ENCODE measurements around the gene SCMH1. TPM values are rescaled to one million over a fixed set of nuclear protein-coding genes. Genes with fewer than 3 reads are reported as not detected.

Gene SCMH1
- total RNA-seq, 1 experiment from 2014 or later = 16.5 TPM

DNA sequence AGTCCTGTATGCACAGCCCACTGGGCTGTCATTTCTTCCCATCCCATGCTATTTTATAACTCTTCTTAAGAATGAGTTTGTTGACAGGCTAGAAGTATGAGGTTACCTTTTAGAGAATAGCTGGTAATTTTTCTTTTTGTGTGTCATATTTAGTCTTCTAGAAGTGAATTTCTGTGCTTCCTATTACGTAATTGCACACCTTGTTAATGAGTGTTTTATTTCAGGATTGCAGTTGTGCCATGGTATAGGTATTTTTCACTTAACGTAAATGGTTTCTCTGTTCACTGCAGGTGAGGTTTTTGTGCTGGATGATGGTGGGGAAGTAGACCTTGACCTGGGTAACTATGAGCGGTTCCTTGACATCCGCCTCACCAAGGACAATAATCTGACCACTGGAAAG lies 257.6 kb downstream of the SCMH1 start:
- Histone ChIP-seq H2BK12ac (ENCODE audit: insufficient read length, low read depth, low read length) (no peak overlapping the region), H2BK5ac (ENCODE audit: insufficient read length, low read length) (no peak overlapping the region), H3K14ac (ENCODE audit: insufficient read depth, low read length) (no peak overlapping the region), H3K4me2 (ENCODE audit: insufficient read depth, insufficient read length, low read length) (no peak overlapping the region), H3K4ac (ENCODE audit: low read depth, low read length) (no peak overlapping the region), H2BK120ac (ENCODE audit: low read depth, low read length, poor library complexity, severe bottlenecking) (no peak overlapping the region), H2BK15ac (ENCODE audit: low read depth, low read length) (no peak overlapping the region), H3K4me1 (ENCODE audit: insufficient read depth, low read length) (peaks cover 6% of the 10 kb centered on the region), H4K5ac (ENCODE audit: insufficient read length, low read depth, low read length) (no peak overlapping the region), H3K56ac (ENCODE audit: insufficient read length, low read depth, low read length) (no peak overlapping the region), H3K18ac (ENCODE audit: insufficient read length, low read depth, low read length) (no peak overlapping the region), H3K27me3 (ENCODE audit: insufficient read depth, low read length) (no peaks in the 10 kb centered on the region), H3K23me2 (ENCODE audit: insufficient read length, low read depth, low read length, poor library complexity, severe bottlenecking) (peaks cover 7% of the 10 kb centered on the region), H2AK5ac (ENCODE audit: insufficient read length, low read length) (no peak overlapping the region), H3K27ac (ENCODE audit: insufficient read length, low read depth, low read length) (no peak overlapping the region), H3K79me2 (ENCODE audit: insufficient read depth, low read length) (peaks cover 20% of the 10 kb centered on the region; the same call in 1 of the 2 replicates), H4K8ac (replicated peaks; ENCODE audit: insufficient read length, low read depth, low read length) (no peak overlapping the region), H3K9ac (ENCODE audit: extremely low read depth, insufficient read length, low read length) (no peak overlapping the region), H3K9me3 (ENCODE audit: control insufficient read depth, low read depth, low read length) (no peaks in the 10 kb centered on the region), H2BK20ac (ENCODE audit: low read depth, low read length, poor library complexity, severe bottlenecking) (no peak overlapping the region), H4K20me1 (ENCODE audit: control insufficient read depth, insufficient read depth, insufficient read length) (no peaks in the 10 kb centered on the region), H3K23ac (ENCODE audit: insufficient read length, low read depth, low read length) (no peak overlapping the region), H3T11ph (ENCODE audit: low read length) (no peak overlapping the region), H2AFZ (ENCODE audit: low read length) (no peak overlapping the region), H3K79me1 (ENCODE audit: insufficient read depth, low read depth, low read length, poor library complexity, severe bottlenecking) (no peaks in the 10 kb centered on the region), H4K91ac (ENCODE audit: insufficient read length, low read depth, low read length) (no peak overlapping the region)
- Mint-ChIP-seq H3K27ac (no peak overlapping the region), H3K4me1 (peaks cover 16 to 19% of the 10 kb centered on the region in 2 experiments), H3K9me3 (no peaks in the 10 kb centered on the region), H3K4me3 (no peak overlapping the region), H3K36me3 (ENCODE audit: insufficient read depth in 1 of 3, low read depth in 3 of 3) (peaks cover 47 to 70% (median 65%) of the 10 kb centered on the region in 3 experiments; a peak in 6 of 7 replicates), H3K27me3 (ENCODE audit: low read depth) (no peaks in the 10 kb centered on the region)
- no peak for DNase-seq
- TF ChIP-seq, protein P1, sequence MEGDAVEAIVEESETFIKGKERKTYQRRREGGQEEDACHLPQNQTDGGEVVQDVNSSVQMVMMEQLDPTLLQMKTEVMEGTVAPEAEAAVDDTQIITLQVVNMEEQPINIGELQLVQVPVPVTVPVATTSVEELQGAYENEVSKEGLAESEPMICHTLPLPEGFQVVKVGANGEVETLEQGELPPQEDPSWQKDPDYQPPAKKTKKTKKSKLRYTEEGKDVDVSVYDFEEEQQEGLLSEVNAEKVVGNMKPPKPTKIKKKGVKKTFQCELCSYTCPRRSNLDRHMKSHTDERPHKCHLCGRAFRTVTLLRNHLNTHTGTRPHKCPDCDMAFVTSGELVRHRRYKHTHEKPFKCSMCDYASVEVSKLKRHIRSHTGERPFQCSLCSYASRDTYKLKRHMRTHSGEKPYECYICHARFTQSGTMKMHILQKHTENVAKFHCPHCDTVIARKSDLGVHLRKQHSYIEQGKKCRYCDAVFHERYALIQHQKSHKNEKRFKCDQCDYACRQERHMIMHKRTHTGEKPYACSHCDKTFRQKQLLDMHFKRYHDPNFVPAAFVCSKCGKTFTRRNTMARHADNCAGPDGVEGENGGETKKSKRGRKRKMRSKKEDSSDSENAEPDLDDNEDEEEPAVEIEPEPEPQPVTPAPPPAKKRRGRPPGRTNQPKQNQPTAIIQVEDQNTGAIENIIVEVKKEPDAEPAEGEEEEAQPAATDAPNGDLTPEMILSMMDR (conservative IDR thresholded peaks at IDR 0.05) = no peak
- WGBS (ENCODE audit: extremely low coverage, insufficient read length, low lambda C conversion rate) = no CpG with 5 or more reads among the region's 4 CpGs

Data from H9 (cell line).